ENCODE measurements around the gene NRIP2. TPM values are rescaled to one million over a fixed set of nuclear protein-coding genes. Genes with fewer than 3 reads are reported as not detected.

Gene NRIP2
- total RNA-seq, 4 donors from 2014 or later = 2.4 to 10.5 (median 7.0) TPM

- H3K4me3 ChIP-seq = no peak overlapping the region
- no peak for DNase-seq
- TF ChIP-seq CTCF (IDR thresholded peaks at IDR 0.05) = no peak
- no peak for TF ChIP-seq POLR2A (IDR thresholded peaks at IDR 0.05)
- no peaks in the 10 kb centered on the region for H3K36me3 ChIP-seq
- peaks cover 4% of the 10 kb centered on the region in 2 donors for H3K4me1 ChIP-seq
- H3K27me3 ChIP-seq = no peaks in the 10 kb centered on the region
- H3K9me3 ChIP-seq = no peaks in the 10 kb centered on the region
- intact Hi-C loops (cut with DNase I; ENCODE audit: low total_unique reads) = no loop called here
- no peak overlapping the region for H3K27ac ChIP-seq
Measured at GRCh38 chr12:2801044-2801783, 33.6 kb downstream of the NRIP2 start.

- Histone ChIP-seq H3K36me3 (no peaks in the 10 kb centered on the region), H3K9me3 (no peaks in the 10 kb centered on the region), H3K4me3 (no peak overlapping the region), H3K4me1 (peaks cover 4 to 5% of the 10 kb centered on the region in 2 donors), H3K27me3 (no peaks in the 10 kb centered on the region), H3K27ac (no peak overlapping the region)
- TF ChIP-seq POLR2A (IDR thresholded peaks at IDR 0.05) (no peak), CTCF (IDR thresholded peaks at IDR 0.05) (no peak)
- DNase-seq = no peak
- intact Hi-C loops (cut with DNase I; ENCODE audit: low total_unique reads) = no loop called here
Measured at GRCh38 chr12:2800046-2800570, 34.7 kb downstream of the NRIP2 start.

GRCh38 chr12:2797721-2798418 is 37.0 kb downstream of the NRIP2 start:
- peaks cover 0 to 5% of the 10 kb centered on the region in 2 donors for H3K4me1 ChIP-seq
- TF ChIP-seq POLR2A (IDR thresholded peaks at IDR 0.05) (no peak), CTCF (IDR thresholded peaks at IDR 0.05) (no peak)

GRCh38 chr12:2796187-2796666 is 38.6 kb downstream of the NRIP2 start:
- H3K27me3 ChIP-seq = no peaks in the 10 kb centered on the region
- H3K27ac ChIP-seq = peak overlapping the region; percentile 86 to 94
- DNase-seq = no peak
- intact Hi-C loops (cut with DNase I; ENCODE audit: low total_unique reads) = no loop called here
- H3K36me3 ChIP-seq = no peaks in the 10 kb centered on the region
- peaks cover 0 to 5% of the 10 kb centered on the region in 2 donors for H3K4me1 ChIP-seq
- H3K9me3 ChIP-seq = no peaks in the 10 kb centered on the region
- TF ChIP-seq POLR2A (IDR thresholded peaks at IDR 0.05) (no peak), CTCF (IDR thresholded peaks at IDR 0.05) (no peak)
- H3K4me3 ChIP-seq = peak overlapping the region; percentile 58 to 87

More at GRCh38 chr12:2797721-2798418, 37.0 kb downstream of the NRIP2 start:
- no peak overlapping the region for H3K4me3 ChIP-seq
- H3K27ac ChIP-seq = no peak overlapping the region
- H3K36me3 ChIP-seq = no peaks in the 10 kb centered on the region
- H3K9me3 ChIP-seq = no peaks in the 10 kb centered on the region
- DNase-seq = peak in 1 of 2 donors; percentile 25
- intact Hi-C loops (cut with DNase I; ENCODE audit: low total_unique reads) = no loop called here
- no peaks in the 10 kb centered on the region for H3K27me3 ChIP-seq
